ENCODE data around the gene ITPRIPL2. TPM values are rescaled to one million over a fixed set of nuclear protein-coding genes. Genes with fewer than 3 reads are reported as not detected.
A peak's percentile ranks its signal among the peaks of the same experiment; 100 is the strongest.

The ITPRIPL2 gene
- total and polyA plus RNA-seq, 2 donors: 2.5 to 5.3 TPM

DNA sequence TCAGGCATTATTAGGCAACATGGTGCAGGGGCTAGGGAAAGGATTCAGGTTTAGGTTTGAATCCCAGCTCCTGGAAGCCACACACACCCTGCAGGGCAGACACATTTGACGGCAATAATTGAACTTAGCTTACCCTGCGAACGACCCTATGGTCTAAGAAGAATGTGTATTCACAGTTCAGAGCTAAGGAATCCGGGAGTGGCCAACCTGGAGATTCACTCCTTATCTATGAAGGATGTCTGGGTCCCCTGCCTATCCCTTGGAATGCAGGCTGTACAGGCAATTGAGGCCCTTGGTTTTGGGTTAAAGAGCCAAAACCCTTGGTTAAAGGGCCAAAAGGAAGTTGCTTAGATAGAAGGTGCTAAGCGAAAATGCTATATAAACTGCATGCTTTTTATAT is 51.3 kb downstream of the ITPRIPL2 start:
- no peak for DNase-seq (ENCODE audit: low read depth in 6 of 9, low spot score in 9 of 9)
- WGBS: 95% methylated on average over 5 of the region's 5 CpGs
- Histone ChIP-seq H3K27ac (ENCODE audit: low read depth in 1 of 2, low read length in 1 of 2) (no peak overlapping the region), H3K4me3 (ENCODE audit: low read length in 2 of 2) (no peak overlapping the region), H3K36me3 (ENCODE audit: control insufficient read depth in 2 of 2, insufficient read depth in 2 of 2, low read length in 1 of 2) (no peaks in the 10 kb centered on the region), H3K9me3 (ENCODE audit: control insufficient read depth in 2 of 2, insufficient read depth in 1 of 2, low read length in 1 of 2) (no peaks in the 10 kb centered on the region), H3K4me1 (ENCODE audit: control insufficient read depth in 2 of 2, insufficient read depth in 2 of 2, low read length in 2 of 2) (no peaks in the 10 kb centered on the region), H3K27me3 (ENCODE audit: control insufficient read depth in 2 of 2, insufficient read depth in 1 of 2, low read length in 1 of 2) (peaks cover 27 to 31% of the 10 kb centered on the region in 2 donors)

DNA sequence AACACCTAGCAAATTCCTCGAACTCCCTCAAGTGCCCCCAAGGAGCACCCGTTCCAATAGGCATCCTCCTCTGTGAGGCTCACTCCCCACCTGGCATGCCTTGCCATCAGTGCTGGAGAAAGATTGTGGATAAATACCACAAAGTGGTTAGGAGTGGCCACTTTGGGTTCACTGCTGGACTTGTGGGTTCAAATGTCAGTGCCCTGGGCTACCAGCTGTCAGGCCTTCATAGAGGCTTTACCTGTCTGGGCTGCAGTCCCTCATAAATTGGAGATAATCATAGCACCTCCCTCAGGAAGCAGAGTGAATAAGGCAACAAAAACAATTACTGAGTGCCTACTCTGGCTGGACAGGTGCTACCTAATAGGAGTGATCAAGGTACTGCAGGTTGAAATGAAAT is 52.7 kb downstream of the ITPRIPL2 start:
- peaks cover 30 to 35% of the 10 kb centered on the region in 2 donors for H3K27me3 ChIP-seq (ENCODE audit: control insufficient read depth in 2 of 2, insufficient read depth in 1 of 2, low read length in 1 of 2)
- no peak overlapping the region for H3K4me3 ChIP-seq (ENCODE audit: low read length in 2 of 2)
- H3K36me3 ChIP-seq (ENCODE audit: control insufficient read depth in 2 of 2, insufficient read depth in 2 of 2, low read length in 1 of 2): no peaks in the 10 kb centered on the region
- no peak overlapping the region for H3K27ac ChIP-seq (ENCODE audit: low read depth in 1 of 2, low read length in 1 of 2)
- no peaks in the 10 kb centered on the region for H3K9me3 ChIP-seq (ENCODE audit: control insufficient read depth in 2 of 2, insufficient read depth in 1 of 2, low read length in 1 of 2)
- no peak for DNase-seq (ENCODE audit: low read depth in 6 of 9, low spot score in 9 of 9)
- no peaks in the 10 kb centered on the region for H3K4me1 ChIP-seq (ENCODE audit: control insufficient read depth in 2 of 2, insufficient read depth in 2 of 2, low read length in 2 of 2)
- WGBS: 91% methylated on average over 2 of the region's 2 CpGs

DNA sequence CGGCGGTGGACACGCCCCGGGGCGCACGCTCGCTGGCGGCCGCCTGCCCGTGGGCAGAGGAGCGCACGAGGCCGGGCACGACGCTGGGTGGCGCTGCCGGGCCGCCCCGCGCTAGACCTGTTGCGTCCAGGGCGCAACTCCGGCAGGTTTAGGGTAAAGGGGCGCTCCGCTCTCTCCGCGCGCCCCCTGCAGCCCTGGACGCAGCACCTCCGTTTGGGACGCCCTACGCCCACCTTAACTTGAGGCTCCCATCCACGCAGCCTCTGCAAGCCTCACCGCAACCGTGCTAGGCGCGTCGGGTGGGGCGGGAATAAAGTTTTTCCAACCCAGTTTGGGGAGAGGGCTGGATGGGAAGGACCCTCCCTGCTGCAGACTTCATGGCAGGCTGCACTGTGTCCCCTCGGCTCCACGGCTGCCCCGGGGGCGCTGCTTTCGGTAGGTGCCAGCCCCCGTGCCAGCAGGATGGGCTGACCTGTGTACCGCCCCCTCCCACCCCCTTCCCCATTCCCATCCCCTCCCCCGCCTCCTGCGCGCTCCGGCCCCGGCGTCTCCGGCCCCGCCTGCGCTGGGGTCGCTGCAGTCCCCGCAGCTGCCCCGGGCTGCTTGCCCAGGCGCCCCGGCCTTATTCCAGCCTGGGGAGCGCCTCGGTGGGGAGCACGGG is 54.1 kb downstream of the ITPRIPL2 start, which contains the start of gene SYT17:
TSS of gene SYT17 (plus strand) at position 531 of the 661 bp plus-strand sequence. CDS start 407 bp downstream, outside the sequence.
- peak within 1 kb of the TSS in 1 of 2 donors; percentile 18 for H3K4me3 ChIP-seq (ENCODE audit: low read length in 2 of 2)
- H3K27ac ChIP-seq (ENCODE audit: low read depth in 1 of 2, low read length in 1 of 2): no peak within 1 kb of the TSS
- DNase-seq (ENCODE audit: low read depth in 6 of 9, low spot score in 9 of 9): peak in 3 of 9 donors; percentile 13 to 24 (median 17)
- no peaks in the 10 kb centered on the region for H3K36me3 ChIP-seq (ENCODE audit: control insufficient read depth in 2 of 2, insufficient read depth in 2 of 2, low read length in 1 of 2)
- H3K9me3 ChIP-seq (ENCODE audit: control insufficient read depth in 2 of 2, insufficient read depth in 1 of 2, low read length in 1 of 2): no peaks in the 10 kb centered on the region
- WGBS: 2% methylated on average over 63 of the region's 63 CpGs
- no peaks in the 10 kb centered on the region for H3K4me1 ChIP-seq (ENCODE audit: control insufficient read depth in 2 of 2, insufficient read depth in 2 of 2, low read length in 2 of 2)
- H3K27me3 ChIP-seq (ENCODE audit: control insufficient read depth in 2 of 2, insufficient read depth in 1 of 2, low read length in 1 of 2): peaks cover 30 to 35% of the 10 kb centered on the region in 2 donors

DNA sequence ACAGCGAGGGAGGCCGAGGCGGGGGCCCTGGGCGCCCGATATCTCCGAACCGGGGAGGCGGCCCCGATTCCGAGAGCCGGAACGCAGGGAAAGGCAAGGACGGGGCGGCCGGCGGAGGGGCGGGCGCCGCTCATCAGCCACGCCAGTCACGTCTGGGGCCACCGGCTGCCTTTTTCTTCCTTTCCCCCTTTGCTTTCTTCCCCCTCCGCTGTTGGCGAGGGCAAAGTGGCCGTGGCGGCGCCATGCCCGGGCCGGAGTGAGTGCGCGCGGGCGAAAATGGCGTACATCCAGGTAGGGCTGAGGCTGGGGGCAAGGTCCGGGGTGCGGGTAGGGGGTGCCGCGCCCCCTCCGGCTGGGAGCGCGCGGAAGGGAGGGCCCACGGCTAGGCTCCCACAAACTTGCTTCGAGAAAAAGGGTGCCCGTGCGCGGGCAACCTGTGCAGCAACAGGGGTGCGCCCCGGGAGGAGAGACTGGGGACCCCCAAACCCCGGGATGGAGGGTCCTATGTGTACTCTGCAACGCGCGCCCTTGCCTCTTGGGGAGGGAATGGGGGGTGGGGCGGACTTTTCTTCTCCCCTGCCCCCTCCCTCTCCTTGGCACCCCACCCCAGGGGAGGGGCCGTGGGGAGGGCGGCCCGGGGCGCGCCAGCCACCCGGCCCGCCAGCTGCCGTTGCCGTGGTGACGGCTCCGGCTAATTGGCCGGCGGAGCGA is 54.8 kb downstream of the ITPRIPL2 start:
- no peak overlapping the region for H3K27ac ChIP-seq (ENCODE audit: low read depth in 1 of 2, low read length in 1 of 2)
- no peaks in the 10 kb centered on the region for H3K36me3 ChIP-seq (ENCODE audit: control insufficient read depth in 2 of 2, insufficient read depth in 2 of 2, low read length in 1 of 2)
- H3K4me1 ChIP-seq (ENCODE audit: control insufficient read depth in 2 of 2, insufficient read depth in 2 of 2, low read length in 2 of 2): no peaks in the 10 kb centered on the region
- 2% methylated on average over 68 of the region's 68 CpGs for WGBS
- peak overlapping the region in 1 of 2 donors; percentile 18 for H3K4me3 ChIP-seq (ENCODE audit: low read length in 2 of 2)
- H3K9me3 ChIP-seq (ENCODE audit: control insufficient read depth in 2 of 2, insufficient read depth in 1 of 2, low read length in 1 of 2): no peaks in the 10 kb centered on the region
- H3K27me3 ChIP-seq (ENCODE audit: control insufficient read depth in 2 of 2, insufficient read depth in 1 of 2, low read length in 1 of 2): peaks cover 30 to 35% of the 10 kb centered on the region in 2 donors
- no peak for DNase-seq (ENCODE audit: low read depth in 6 of 9, low spot score in 9 of 9)

DNA sequence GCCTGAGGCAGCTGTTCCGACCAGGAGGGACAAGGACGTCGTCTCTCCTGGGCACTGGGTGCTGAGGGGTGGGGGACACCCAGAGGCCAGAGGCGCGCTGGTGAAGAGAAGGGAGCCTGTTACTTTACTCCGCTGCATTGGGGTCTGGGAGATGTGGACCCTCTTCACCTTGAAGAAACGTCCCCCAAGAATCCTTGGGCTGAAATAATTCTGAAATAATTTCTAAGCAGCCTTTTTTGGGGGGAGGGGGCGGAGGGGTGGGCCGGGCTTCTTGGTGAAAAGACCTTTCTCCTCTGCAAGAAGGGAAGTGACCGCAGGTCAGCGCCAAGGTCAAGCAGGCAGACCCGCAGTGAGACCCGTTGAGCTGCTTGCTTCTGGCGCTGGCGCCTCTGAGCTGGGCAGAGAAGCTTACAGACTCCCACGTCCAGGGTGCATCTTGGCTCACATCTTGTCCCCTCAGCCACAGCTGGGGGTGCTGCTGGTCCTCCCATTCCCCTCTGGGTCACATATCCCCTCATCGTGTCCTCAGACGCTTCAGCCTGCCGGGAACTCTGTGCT is 55.4 kb downstream of the ITPRIPL2 start:
- H3K36me3 ChIP-seq (ENCODE audit: control insufficient read depth in 2 of 2, insufficient read depth in 2 of 2, low read length in 1 of 2): no peaks in the 10 kb centered on the region
- no peaks in the 10 kb centered on the region for H3K4me1 ChIP-seq (ENCODE audit: control insufficient read depth in 2 of 2, insufficient read depth in 2 of 2, low read length in 2 of 2)
- no peaks in the 10 kb centered on the region for H3K9me3 ChIP-seq (ENCODE audit: control insufficient read depth in 2 of 2, insufficient read depth in 1 of 2, low read length in 1 of 2)
- no peak overlapping the region for H3K4me3 ChIP-seq (ENCODE audit: low read length in 2 of 2)
- H3K27me3 ChIP-seq (ENCODE audit: control insufficient read depth in 2 of 2, insufficient read depth in 1 of 2, low read length in 1 of 2): peaks cover 30 to 35% of the 10 kb centered on the region in 2 donors
- no peak for DNase-seq (ENCODE audit: low read depth in 6 of 9, low spot score in 9 of 9)
- H3K27ac ChIP-seq (ENCODE audit: low read depth in 1 of 2, low read length in 1 of 2): no peak overlapping the region
- WGBS: 30% methylated on average over 19 of the region's 19 CpGs

DNA sequence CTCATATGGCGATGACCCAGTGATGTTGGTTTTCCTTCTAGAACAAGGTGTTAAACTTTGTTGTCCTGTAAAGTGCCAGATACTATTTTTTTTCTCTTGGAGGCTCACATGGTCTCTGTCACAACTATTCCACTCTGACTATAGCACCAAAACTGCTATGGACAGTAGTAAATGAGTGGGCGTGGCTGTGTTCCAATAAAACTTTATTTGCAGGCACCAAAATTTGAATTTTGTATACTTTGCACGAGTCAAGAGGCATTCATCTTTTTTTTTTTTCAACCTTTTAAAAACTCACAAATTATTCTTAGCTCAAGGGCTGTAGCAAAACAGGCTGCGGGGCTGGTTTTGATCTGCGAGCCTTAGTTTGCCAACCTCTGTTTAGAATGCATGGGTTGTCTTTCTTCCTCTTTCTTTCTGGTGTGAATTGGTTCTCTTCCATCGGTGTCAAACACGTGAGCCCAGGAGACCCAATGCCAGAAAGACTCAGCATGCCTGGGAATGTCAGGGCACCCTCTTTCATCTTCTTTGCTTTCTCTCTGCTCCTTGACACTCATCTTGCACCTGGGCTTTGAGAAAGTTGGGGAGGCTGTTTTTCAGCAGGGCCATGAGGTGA is 56.4 kb downstream of the ITPRIPL2 start:
- Histone ChIP-seq H3K4me1 (ENCODE audit: control insufficient read depth in 2 of 2, insufficient read depth in 2 of 2, low read length in 2 of 2) (no peaks in the 10 kb centered on the region), H3K27me3 (ENCODE audit: control insufficient read depth in 2 of 2, insufficient read depth in 1 of 2, low read length in 1 of 2) (peaks cover 30 to 35% of the 10 kb centered on the region in 2 donors)

More for the DNA sequence above, 56.4 kb downstream of the ITPRIPL2 start:
- WGBS: 86% methylated on average over 7 of the region's 7 CpGs
- no peak overlapping the region for H3K4me3 ChIP-seq (ENCODE audit: low read length in 2 of 2)
- H3K27ac ChIP-seq (ENCODE audit: low read depth in 1 of 2, low read length in 1 of 2): no peak overlapping the region
- H3K9me3 ChIP-seq (ENCODE audit: control insufficient read depth in 2 of 2, insufficient read depth in 1 of 2, low read length in 1 of 2): no peaks in the 10 kb centered on the region
- no peak for DNase-seq (ENCODE audit: low read depth in 6 of 9, low spot score in 9 of 9)
- H3K36me3 ChIP-seq (ENCODE audit: control insufficient read depth in 2 of 2, insufficient read depth in 2 of 2, low read length in 1 of 2): no peaks in the 10 kb centered on the region

Other genes starting within 250 kb of the ITPRIPL2 start
- 31.9 TPM for gene SMG1, start 187.6 kb upstream of the ITPRIPL2 start, total RNA-seq
- gene SMG1, start 187.6 kb upstream of the ITPRIPL2 start, polyA plus RNA-seq: 20.8 TPM
- 0.14 TPM for gene TMC7, start 130.0 kb upstream of the ITPRIPL2 start, total RNA-seq
- gene TMC7, start 130.0 kb upstream of the ITPRIPL2 start, polyA plus RNA-seq: 0.41 TPM
- 14.3 TPM for gene COQ7, start 46.4 kb upstream of the ITPRIPL2 start, total RNA-seq
- gene COQ7, start 46.4 kb upstream of the ITPRIPL2 start, polyA plus RNA-seq: 15.4 TPM
- gene SYT17, start 54.3 kb downstream of the ITPRIPL2 start, total RNA-seq: 0.38 TPM
- 0.52 TPM for gene SYT17, start 54.3 kb downstream of the ITPRIPL2 start, polyA plus RNA-seq
- 0.05 TPM for gene CLEC19A, start 171.8 kb downstream of the ITPRIPL2 start, total RNA-seq
- 0.09 TPM for gene CLEC19A, start 171.8 kb downstream of the ITPRIPL2 start, polyA plus RNA-seq

Measured in thymus (tissue), 11 donors.